Measurements from ENCODE around the gene SPDL1.
A peak's percentile ranks its signal among the peaks of the same experiment; 100 is the strongest.

The SPDL1 gene

GRCh38 chr5:169583424-169584220 is at the start of gene SPDL1:
Gene SPDL1, plus strand, starts transcription at chr5:169583773. Its CDS starts 4,644 bp downstream, at chr5:169588417.
- DNase-seq = peak; percentile 88

- no peak for DNase-seq
These were observed 49.2 kb upstream of the SPDL1 start for GRCh38 chr5:169534311-169534880.

GRCh38 chr5:169534939-169535338 is 48.6 kb upstream of the SPDL1 start:
- DNase-seq = no peak

- no peak for DNase-seq
These were observed 44.6 kb upstream of the SPDL1 start for GRCh38 chr5:169538944-169539343.

GRCh38 chr5:169542811-169543210 is 40.8 kb upstream of the SPDL1 start:
- no peak for DNase-seq

- no peak for DNase-seq
These were observed 39.2 kb upstream of the SPDL1 start for GRCh38 chr5:169544264-169544950.

- no peak for DNase-seq
These were observed 37.8 kb upstream of the SPDL1 start for GRCh38 chr5:169545762-169546161.

GRCh38 chr5:169546346-169546745 is 37.2 kb upstream of the SPDL1 start:
- DNase-seq = no peak

- no peak for DNase-seq
These were observed 36.1 kb upstream of the SPDL1 start for GRCh38 chr5:169547508-169547907.

GRCh38 chr5:169548315-169548714 is 35.3 kb upstream of the SPDL1 start:
- DNase-seq = no peak

GRCh38 chr5:169549453-169550100 is 34.0 kb upstream of the SPDL1 start:
- no peak for DNase-seq

GRCh38 chr5:169550227-169550626 is 33.3 kb upstream of the SPDL1 start:
- no peak for DNase-seq

- no peak for DNase-seq
These were observed 32.4 kb upstream of the SPDL1 start for GRCh38 chr5:169551146-169551545.

- no peak for DNase-seq
These were observed 31.9 kb upstream of the SPDL1 start for GRCh38 chr5:169551696-169552095.

- no peak for DNase-seq
These were observed 29.3 kb upstream of the SPDL1 start for GRCh38 chr5:169554251-169554650.

GRCh38 chr5:169557838-169558237 is 25.7 kb upstream of the SPDL1 start:
- no peak for DNase-seq

GRCh38 chr5:169561893-169562292 is 21.7 kb upstream of the SPDL1 start:
- no peak for DNase-seq

GRCh38 chr5:169563369-169563768 is 20.2 kb upstream of the SPDL1 start:
- no peak for DNase-seq

GRCh38 chr5:169566202-169566601 is 17.4 kb upstream of the SPDL1 start:
- no peak for DNase-seq

GRCh38 chr5:169567079-169567478 is 16.5 kb upstream of the SPDL1 start:
- DNase-seq = no peak

GRCh38 chr5:169569513-169569912 is 14.1 kb upstream of the SPDL1 start:
- DNase-seq = no peak

- DNase-seq = no peak
These were observed 12.2 kb upstream of the SPDL1 start for GRCh38 chr5:169571355-169571754.

GRCh38 chr5:169574134-169574646 is 9.4 kb upstream of the SPDL1 start:
- DNase-seq = no peak

Measured in GF-D8 (cell line).